ENCODE data around the gene HNRNPLL. TPM values are rescaled to one million over a fixed set of nuclear protein-coding genes. Genes with fewer than 3 reads are reported as not detected.

Gene HNRNPLL
- total and polyA plus RNA-seq, 4 donors: 7.7 to 18.3 (median 13.1) TPM

GRCh38 chr2:38515155-38516074 lies 87.3 kb downstream of the HNRNPLL start:
- Histone ChIP-seq H3K9ac (ENCODE audit: low read depth in 1 of 2, low read length in 2 of 2) (no peak overlapping the region), H3K27ac (ENCODE audit: low read depth in 1 of 2, low read length in 2 of 2) (no peak overlapping the region), H3K4me3 (ENCODE audit: low read depth in 1 of 3, low read length in 3 of 3) (no peak overlapping the region), H3K9me3 (ENCODE audit: control insufficient read depth in 4 of 4, low read length in 3 of 4) (no peaks in the 10 kb centered on the region), H3K36me3 (ENCODE audit: control insufficient read depth in 4 of 4, insufficient read depth in 3 of 4, low read depth in 1 of 4, low read length in 3 of 4) (no peaks in the 10 kb centered on the region), H3K4me1 (ENCODE audit: control insufficient read depth in 4 of 4, insufficient read depth in 4 of 4, low read length in 3 of 4) (no peaks in the 10 kb centered on the region), H3K27me3 (ENCODE audit: control insufficient read depth in 4 of 4, insufficient read depth in 4 of 4, low read length in 3 of 4) (no peaks in the 10 kb centered on the region)
- TF ChIP-seq, protein P1, sequence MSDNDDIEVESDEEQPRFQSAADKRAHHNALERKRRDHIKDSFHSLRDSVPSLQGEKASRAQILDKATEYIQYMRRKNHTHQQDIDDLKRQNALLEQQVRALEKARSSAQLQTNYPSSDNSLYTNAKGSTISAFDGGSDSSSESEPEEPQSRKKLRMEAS (IDR thresholded peaks at IDR 0.05): no peak
- no peak for TF ChIP-seq SP1 (IDR thresholded peaks at IDR 0.05)
- no peak for TF ChIP-seq REST (IDR thresholded peaks at IDR 0.05)
- TF ChIP-seq RXRA (IDR thresholded peaks at IDR 0.05): no peak
- no peak for TF ChIP-seq FOXA2 (IDR thresholded peaks at IDR 0.05)
- TF ChIP-seq RAD21 (IDR thresholded peaks at IDR 0.05): no peak
- no peak for TF ChIP-seq ATF3 (IDR thresholded peaks at IDR 0.05)
- TF ChIP-seq, protein P2, sequence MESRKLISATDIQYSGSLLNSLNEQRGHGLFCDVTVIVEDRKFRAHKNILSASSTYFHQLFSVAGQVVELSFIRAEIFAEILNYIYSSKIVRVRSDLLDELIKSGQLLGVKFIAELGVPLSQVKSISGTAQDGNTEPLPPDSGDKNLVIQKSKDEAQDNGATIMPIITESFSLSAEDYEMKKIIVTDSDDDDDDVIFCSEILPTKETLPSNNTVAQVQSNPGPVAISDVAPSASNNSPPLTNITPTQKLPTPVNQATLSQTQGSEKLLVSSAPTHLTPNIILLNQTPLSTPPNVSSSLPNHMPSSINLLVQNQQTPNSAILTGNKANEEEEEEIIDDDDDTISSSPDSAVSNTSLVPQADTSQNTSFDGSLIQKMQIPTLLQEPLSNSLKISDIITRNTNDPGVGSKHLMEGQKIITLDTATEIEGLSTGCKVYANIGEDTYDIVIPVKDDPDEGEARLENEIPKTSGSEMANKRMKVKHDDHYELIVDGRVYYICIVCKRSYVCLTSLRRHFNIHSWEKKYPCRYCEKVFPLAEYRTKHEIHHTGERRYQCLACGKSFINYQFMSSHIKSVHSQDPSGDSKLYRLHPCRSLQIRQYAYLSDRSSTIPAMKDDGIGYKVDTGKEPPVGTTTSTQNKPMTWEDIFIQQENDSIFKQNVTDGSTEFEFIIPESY (IDR thresholded peaks at IDR 0.05): no peak
- no peak for TF ChIP-seq FOXA1 (IDR thresholded peaks at IDR 0.05)
- WGBS: 88% methylated on average over 26 of the region's 26 CpGs
- no peak for DNase-seq (ENCODE audit: low spot score)

GRCh38 chr2:38514603-38515154 lies 88.0 kb downstream of the HNRNPLL start:
- Histone ChIP-seq H3K36me3 (ENCODE audit: control insufficient read depth in 4 of 4, insufficient read depth in 3 of 4, low read depth in 1 of 4, low read length in 3 of 4) (no peaks in the 10 kb centered on the region), H3K9ac (ENCODE audit: low read depth in 1 of 2, low read length in 2 of 2) (no peak overlapping the region), H3K9me3 (ENCODE audit: control insufficient read depth in 4 of 4, low read length in 3 of 4) (no peaks in the 10 kb centered on the region), H3K4me1 (ENCODE audit: control insufficient read depth in 4 of 4, insufficient read depth in 4 of 4, low read length in 3 of 4) (peaks cover 0 to 1% (median 0%) of the 10 kb centered on the region in 4 donors), H3K4me3 (ENCODE audit: low read depth in 1 of 3, low read length in 3 of 3) (no peak overlapping the region), H3K27ac (ENCODE audit: low read depth in 1 of 2, low read length in 2 of 2) (no peak overlapping the region), H3K27me3 (ENCODE audit: control insufficient read depth in 4 of 4, insufficient read depth in 4 of 4, low read length in 3 of 4) (no peaks in the 10 kb centered on the region)
- DNase-seq (ENCODE audit: low spot score): no peak
- 78% methylated on average over 3 of the region's 3 CpGs for WGBS
- TF ChIP-seq, protein P2 (IDR thresholded peaks at IDR 0.05): no peak
- no peak for TF ChIP-seq NR2F2 (IDR thresholded peaks at IDR 0.05)
- no peak for TF ChIP-seq HNF4A (conservative IDR thresholded peaks at IDR 0.05)

Measured in liver (tissue), 9 donors.